Measurements from ENCODE around the gene GPR156.
"Not testable (repeated sequence)": the region's sequence is repeated elsewhere in the genome, so short reads cannot be mapped to it uniquely, and the experiment has no call there.

DNA sequence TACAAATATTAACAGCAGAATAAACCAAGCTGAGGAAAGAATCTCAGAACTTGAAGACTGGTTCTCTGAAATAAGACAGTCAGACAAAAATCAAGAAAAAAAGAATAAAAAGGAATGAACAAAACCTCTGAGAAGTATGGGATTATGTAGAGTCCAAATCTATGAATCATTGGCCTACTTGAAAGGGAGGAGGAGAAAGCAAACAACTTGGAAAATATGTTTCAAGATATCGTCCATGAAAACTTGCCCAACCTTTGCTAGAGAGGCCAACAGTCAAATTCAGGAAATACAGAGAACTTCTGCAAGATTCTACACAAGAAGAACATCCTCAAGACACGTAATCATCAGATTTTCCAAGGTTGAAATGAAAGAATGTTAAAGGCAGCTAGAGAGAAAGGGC lies 6.5 kb upstream of the GPR156 start:
- TF ChIP-seq POLR2A (IDR thresholded peaks at IDR 0.05; ENCODE audit: low read depth, low read length); CHD1 (IDR thresholded peaks at IDR 0.05; ENCODE audit: low read depth, low read length); BHLHE40 (IDR thresholded peaks at IDR 0.05; ENCODE audit: low read depth, low read length); RAD21 (IDR thresholded peaks at IDR 0.05; ENCODE audit: low read length); MAFK (IDR thresholded peaks at IDR 0.05; ENCODE audit: low read depth, low read length); CEBPB (IDR thresholded peaks at IDR 0.05; ENCODE audit: low read depth, low read length); NFE2L2 (IDR thresholded peaks at IDR 0.05; ENCODE audit: low read depth, low read length); RFX5 (IDR thresholded peaks at IDR 0.05; ENCODE audit: low read depth, low read length); MAZ (IDR thresholded peaks at IDR 0.05; ENCODE audit: borderline replicate concordance, low read depth, low read length): not testable (repeated sequence)
- TF ChIP-seq, protein P1, sequence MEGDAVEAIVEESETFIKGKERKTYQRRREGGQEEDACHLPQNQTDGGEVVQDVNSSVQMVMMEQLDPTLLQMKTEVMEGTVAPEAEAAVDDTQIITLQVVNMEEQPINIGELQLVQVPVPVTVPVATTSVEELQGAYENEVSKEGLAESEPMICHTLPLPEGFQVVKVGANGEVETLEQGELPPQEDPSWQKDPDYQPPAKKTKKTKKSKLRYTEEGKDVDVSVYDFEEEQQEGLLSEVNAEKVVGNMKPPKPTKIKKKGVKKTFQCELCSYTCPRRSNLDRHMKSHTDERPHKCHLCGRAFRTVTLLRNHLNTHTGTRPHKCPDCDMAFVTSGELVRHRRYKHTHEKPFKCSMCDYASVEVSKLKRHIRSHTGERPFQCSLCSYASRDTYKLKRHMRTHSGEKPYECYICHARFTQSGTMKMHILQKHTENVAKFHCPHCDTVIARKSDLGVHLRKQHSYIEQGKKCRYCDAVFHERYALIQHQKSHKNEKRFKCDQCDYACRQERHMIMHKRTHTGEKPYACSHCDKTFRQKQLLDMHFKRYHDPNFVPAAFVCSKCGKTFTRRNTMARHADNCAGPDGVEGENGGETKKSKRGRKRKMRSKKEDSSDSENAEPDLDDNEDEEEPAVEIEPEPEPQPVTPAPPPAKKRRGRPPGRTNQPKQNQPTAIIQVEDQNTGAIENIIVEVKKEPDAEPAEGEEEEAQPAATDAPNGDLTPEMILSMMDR (conservative IDR thresholded peaks at IDR 0.05; ENCODE audit: low read depth, low read length) = not testable (repeated sequence)
- TF ChIP-seq, protein P2, sequence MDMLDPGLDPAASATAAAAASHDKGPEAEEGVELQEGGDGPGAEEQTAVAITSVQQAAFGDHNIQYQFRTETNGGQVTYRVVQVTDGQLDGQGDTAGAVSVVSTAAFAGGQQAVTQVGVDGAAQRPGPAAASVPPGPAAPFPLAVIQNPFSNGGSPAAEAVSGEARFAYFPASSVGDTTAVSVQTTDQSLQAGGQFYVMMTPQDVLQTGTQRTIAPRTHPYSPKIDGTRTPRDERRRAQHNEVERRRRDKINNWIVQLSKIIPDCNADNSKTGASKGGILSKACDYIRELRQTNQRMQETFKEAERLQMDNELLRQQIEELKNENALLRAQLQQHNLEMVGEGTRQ (IDR thresholded peaks at IDR 0.05; ENCODE audit: low read depth, low read length) = not testable (repeated sequence)
